Esophagus muscularis mucosa (tissue), 4 donors: ENCODE results near the gene RHOT2. TPM values are rescaled to one million over a fixed set of nuclear protein-coding genes. Genes with fewer than 3 reads are reported as not detected.

Experiments
- DNase-seq: peaks from one replicate; pipeline ENCODE4 v3.0.0-alpha.2; 2017; ENCODE audit errors: extremely low spot score
- H3K27ac ChIP-seq, 4 donors: fragments of 200-600 bp; sonication (generic); replicated peaks in 1 of 4; 1 replicate in 3 of 4; 2 replicates in 1 of 4; pipeline ENCODE4 v1.5.1; 2016 to 2019; ENCODE audit warnings: mild to moderate bottlenecking in 1 of 4
- H3K27me3 ChIP-seq, 4 donors: fragments of 200-600 bp; sonication (generic); one replicate each; pipeline versions ENCODE4 v1.5.1 to v1.6.0; 2016 to 2019
- H3K36me3 ChIP-seq, 4 donors: fragments of 200-600 bp; sonication (generic); one replicate each; pipeline ENCODE4 v1.5.1; 2016 to 2019
- H3K4me1 ChIP-seq, 4 donors: fragments of 200-600 bp; sonication (generic); one replicate each; pipeline ENCODE4 v1.5.1; 2016 to 2019
- H3K4me3 ChIP-seq, 4 donors: fragments of 200-600 bp; sonication (generic); 1 replicate in 2 of 4; 2 replicates in 2 of 4; pipeline ENCODE4 v1.5.1; 2016 to 2019; ENCODE audit warnings: mild to moderate bottlenecking in 4 of 4, moderate library complexity in 1 of 4
- H3K9me3 ChIP-seq, 4 donors: fragments of 200-600 bp; sonication (generic); 1 replicate in 3 of 4; 2 replicates in 1 of 4; pipeline ENCODE4 v1.5.1; 2016 to 2019
- CTCF ChIP-seq, 3 experiments: fragments of 200-600 bp in 2 of 3; fragments of 450-650 bp in 1 of 3; sonication (generic) in 2 of 3; IDR thresholded peaks; one replicate each; pipeline ENCODE4 v1.5.1; 2017 to 2019; ENCODE audit warnings: antibody characterized with exemption in 3 of 3, mild to moderate bottlenecking in 2 of 3, moderate library complexity in 1 of 3
- EP300 ChIP-seq: sonication (generic); formaldehyde crosslinking; IDR thresholded peaks from one replicate; pipeline ENCODE4 v1.6.1; 2017; ENCODE audit warnings: antibody characterized with exemption
- POLR2A ChIP-seq: fragments of 450-650 bp; IDR thresholded peaks from one replicate; pipeline ENCODE4 v1.6.1; 2017; ENCODE audit warnings: antibody characterized with exemption, moderate library complexity, mild to moderate bottlenecking, low read depth
- POLR2AphosphoS5 ChIP-seq, 2 donors: sonication (generic); formaldehyde crosslinking; IDR thresholded peaks; one replicate each; pipeline ENCODE4 v1.6.1; 2017; ENCODE audit warnings: antibody characterized with exemption in 2 of 2
- WGBS: methylation state at CpG from one replicate; pipeline ENCODE4 v1.1.5; 2018; 5-methylcytosine and 5-hydroxymethylcytosine counted together
- intact Hi-C: fragments of 100-400 bp; cut with DNase I; formaldehyde crosslinking; loops from one replicate; pipeline ENCODE4 v1.15.1; 2023
- total RNA-seq, 4 donors: library from RNA; depleted of rRNA; stranded (reverse); fragments of >200 nt; gene quantifications; one replicate each; pipeline versions ENCODE4 v1.1.0 to v1.2.1, GENCODE V29; 2016

RHOT2 gene
- total RNA-seq, 4 donors from 2014 or later, result 34.5 to 67.5 (median 58.6) TPM

- 97% methylated on average over 12 of the region's 67 CpGs for WGBS
- Histone ChIP-seq H3K9me3 (no peaks in the 10 kb centered on the region), H3K4me3 (no peak overlapping the region), H3K27me3 (peaks cover 0 to 21% (median 0%) of the 10 kb centered on the region in 4 donors), H3K27ac (no peak overlapping the region), H3K4me1 (peaks cover 28 to 49% (median 45%) of the 10 kb centered on the region in 4 donors), H3K36me3 (peaks cover 10 to 40% (median 32%) of the 10 kb centered on the region in 4 donors)
- intact Hi-C loops, result no loop called here
- TF ChIP-seq POLR2A, result no peak
- TF ChIP-seq CTCF (IDR thresholded peaks at IDR 0.05), result no peak
- TF ChIP-seq EP300, result no peak
- no peak for TF ChIP-seq POLR2AphosphoS5 (IDR thresholded peaks at IDR 0.05)
- DNase-seq, result no peak
These were observed 35.2 kb upstream of the RHOT2 start for GRCh38 chr16:632486-633335.

DNA sequence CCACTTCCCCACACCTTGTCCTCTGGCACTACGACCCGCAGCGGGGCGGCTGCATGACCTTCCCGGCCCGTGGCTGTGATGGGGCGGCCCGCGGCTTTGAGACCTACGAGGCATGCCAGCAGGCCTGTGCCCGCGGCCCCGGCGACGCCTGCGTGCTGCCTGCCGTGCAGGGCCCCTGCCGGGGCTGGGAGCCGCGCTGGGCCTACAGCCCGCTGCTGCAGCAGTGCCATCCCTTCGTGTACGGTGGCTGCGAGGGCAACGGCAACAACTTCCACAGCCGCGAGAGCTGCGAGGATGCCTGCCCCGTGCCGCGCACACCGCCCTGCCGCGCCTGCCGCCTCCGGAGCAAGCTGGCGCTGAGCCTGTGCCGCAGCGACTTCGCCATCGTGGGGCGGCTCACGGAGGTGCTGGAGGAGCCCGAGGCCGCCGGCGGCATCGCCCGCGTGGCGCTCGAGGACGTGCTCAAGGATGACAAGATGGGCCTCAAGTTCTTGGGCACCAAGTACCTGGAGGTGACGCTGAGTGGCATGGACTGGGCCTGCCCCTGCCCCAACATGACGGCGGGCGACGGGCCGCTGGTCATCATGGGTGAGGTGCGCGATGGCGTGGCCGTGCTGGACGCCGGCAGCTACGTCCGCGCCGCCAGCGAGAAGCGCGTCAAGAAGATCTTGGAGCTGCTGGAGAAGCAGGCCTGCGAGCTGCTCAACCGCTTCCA lies 34.4 kb upstream of the RHOT2 start:
- no peaks in the 10 kb centered on the region for H3K9me3 ChIP-seq
- peaks cover 0 to 21% (median 0%) of the 10 kb centered on the region in 4 donors for H3K27me3 ChIP-seq
- peaks cover 34 to 57% (median 52%) of the 10 kb centered on the region in 4 donors for H3K4me1 ChIP-seq
- no peak for TF ChIP-seq EP300
- no peak for TF ChIP-seq POLR2A
- TF ChIP-seq CTCF (IDR thresholded peaks at IDR 0.05), result no peak
- TF ChIP-seq POLR2AphosphoS5 (IDR thresholded peaks at IDR 0.05), result no peak
- 97% methylated on average over 49 of the region's 74 CpGs for WGBS
- no peak for DNase-seq
- intact Hi-C loops, result no loop called here
- peaks cover 10 to 32% (median 25%) of the 10 kb centered on the region in 4 donors for H3K36me3 ChIP-seq
- H3K27ac ChIP-seq, result no peak overlapping the region
- H3K4me3 ChIP-seq, result no peak overlapping the region

GRCh38 chr16:634051-634670 lies 33.8 kb upstream of the RHOT2 start:
- no peak overlapping the region for H3K27ac ChIP-seq
- TF ChIP-seq POLR2A, result no peak
- no peak for TF ChIP-seq EP300
- no peak for TF ChIP-seq CTCF (IDR thresholded peaks at IDR 0.05)
- no peak for TF ChIP-seq POLR2AphosphoS5 (IDR thresholded peaks at IDR 0.05)

DNA sequence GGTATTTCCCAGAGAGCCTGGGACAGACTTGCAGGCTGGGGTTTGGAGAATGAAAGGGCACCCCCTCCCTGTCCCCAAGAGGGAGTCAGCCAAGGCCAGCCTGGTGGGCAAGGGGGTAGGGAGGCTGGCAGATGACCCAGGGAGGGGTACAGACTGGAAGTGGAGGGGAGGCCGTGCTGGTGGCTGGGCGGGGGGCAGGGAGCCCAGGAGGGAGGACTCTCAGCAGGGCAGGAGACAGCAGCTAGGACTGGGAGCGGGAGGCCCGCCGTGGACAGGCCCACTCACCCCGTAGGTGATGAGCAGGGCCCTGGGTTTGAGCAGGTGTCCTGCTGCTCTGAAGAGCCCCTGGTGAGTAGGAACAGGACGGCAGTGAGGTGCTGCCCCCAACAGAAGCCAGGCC lies 32.9 kb upstream of the RHOT2 start:
- Histone ChIP-seq H3K27me3 (peaks cover 0 to 21% (median 0%) of the 10 kb centered on the region in 4 donors), H3K4me1 (peaks cover 34 to 52% (median 46%) of the 10 kb centered on the region in 4 donors), H3K27ac (no peak overlapping the region), H3K4me3 (peak overlapping the region; percentile 66 to 91 (median 82)), H3K36me3 (peaks cover 10 to 24% (median 19%) of the 10 kb centered on the region in 4 donors), H3K9me3 (no peaks in the 10 kb centered on the region)
- 79% methylated on average over 6 of the region's 7 CpGs for WGBS
- TF ChIP-seq POLR2A, result no peak
- TF ChIP-seq EP300, result no peak
- TF ChIP-seq POLR2AphosphoS5 (IDR thresholded peaks at IDR 0.05), result no peak
- no peak for TF ChIP-seq CTCF (IDR thresholded peaks at IDR 0.05)
- intact Hi-C loops, result loop anchor here (5.0 kb wide), 2 partner anchors 48 to 233 kb away; partner anchors contain the start of gene DECR2
- no peak for DNase-seq

More at GRCh38 chr16:634051-634670, 33.8 kb upstream of the RHOT2 start:
- 87% methylated on average over 20 of the region's 22 CpGs for WGBS
- intact Hi-C loops, result no loop called here
- Histone ChIP-seq H3K27me3 (peaks cover 0 to 21% (median 0%) of the 10 kb centered on the region in 4 donors), H3K36me3 (peaks cover 10 to 25% (median 20%) of the 10 kb centered on the region in 4 donors), H3K4me1 (peaks cover 34 to 60% (median 53%) of the 10 kb centered on the region in 4 donors), H3K4me3 (no peak overlapping the region), H3K9me3 (no peaks in the 10 kb centered on the region)
- DNase-seq, result no peak
